ENCODE measurements around the gene C2orf69.
A peak's percentile ranks its signal among the peaks of the same experiment; 100 is the strongest.

Gene C2orf69

DNA sequence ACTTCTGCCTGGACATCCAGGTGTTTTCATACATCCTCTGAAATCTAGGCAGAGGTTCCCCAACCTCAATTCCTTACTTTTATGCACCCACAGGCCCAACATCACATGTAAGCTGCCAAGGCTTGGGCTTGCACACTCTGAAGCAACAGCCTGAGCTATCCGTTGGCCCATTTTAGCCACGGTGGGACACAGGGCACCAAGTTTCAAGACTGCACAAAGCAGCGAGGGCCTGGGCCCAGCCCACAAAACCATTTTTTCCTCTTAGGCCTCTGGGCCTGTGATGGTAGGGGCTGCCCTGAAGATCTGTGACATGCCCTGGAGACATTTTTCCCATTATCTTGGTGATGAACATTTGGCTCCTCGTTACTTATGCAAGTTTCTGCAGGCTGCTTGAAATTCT lies 5.9 kb downstream of the C2orf69 start:
- DNase-seq, result no peak

DNA sequence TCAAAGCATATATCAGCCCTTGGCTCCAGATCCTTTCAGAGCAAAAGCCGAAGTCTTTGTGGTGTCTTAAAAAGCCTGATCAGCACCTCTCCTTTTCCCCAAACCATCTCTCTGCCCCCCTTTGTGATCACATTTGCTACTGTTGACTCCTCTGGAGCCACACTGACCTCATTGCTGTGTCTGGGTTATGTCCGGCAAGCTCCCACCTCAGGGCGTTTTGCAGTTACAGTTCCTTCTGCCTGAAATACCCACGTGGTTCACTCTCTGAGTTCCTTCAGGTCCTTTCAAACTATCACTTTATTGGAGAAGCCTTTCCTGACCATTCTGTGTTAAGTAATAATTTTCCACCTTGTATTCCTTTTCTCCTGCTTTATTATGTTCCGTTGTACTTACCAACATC lies 11.8 kb downstream of the C2orf69 start:
- DNase-seq, result no peak

DNA sequence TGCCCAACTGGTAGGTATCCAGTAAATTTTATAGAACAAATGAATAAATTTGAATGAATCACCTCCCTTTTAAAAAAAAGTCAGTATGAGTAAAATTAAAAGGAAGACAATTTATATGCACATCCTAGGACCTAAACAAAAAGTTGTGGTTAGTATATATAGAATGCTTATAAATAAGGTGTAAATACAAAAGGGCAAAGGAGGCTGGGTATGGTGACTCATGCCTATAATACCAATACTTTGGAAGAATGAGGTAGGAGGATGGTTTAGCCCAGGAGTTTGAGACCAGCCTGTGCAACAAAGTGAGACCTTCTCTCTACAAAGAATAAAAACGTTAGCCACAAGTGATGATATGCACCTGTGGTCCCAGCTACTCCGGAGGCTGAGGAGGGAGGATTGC lies 12.8 kb downstream of the C2orf69 start:
- no peak for DNase-seq

DNA sequence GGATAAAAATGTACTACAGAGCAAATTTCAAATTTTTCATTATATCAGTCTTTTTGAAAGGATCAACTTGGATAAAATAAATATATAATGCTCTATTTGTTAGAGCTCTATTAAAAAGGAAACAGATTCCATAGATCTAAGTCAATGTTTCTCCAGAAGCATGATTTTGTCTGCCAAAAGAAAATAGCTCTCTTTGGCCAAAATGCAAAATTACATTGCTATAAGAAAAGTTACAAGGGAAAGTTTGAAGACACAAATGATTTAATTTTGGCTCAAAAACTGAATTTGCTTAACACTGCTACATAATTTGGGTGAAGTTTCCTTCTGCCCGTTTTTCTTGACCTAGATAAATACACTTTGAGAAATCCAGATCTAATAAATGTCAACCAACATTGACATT lies 15.7 kb downstream of the C2orf69 start:
- DNase-seq, result no peak

DNA sequence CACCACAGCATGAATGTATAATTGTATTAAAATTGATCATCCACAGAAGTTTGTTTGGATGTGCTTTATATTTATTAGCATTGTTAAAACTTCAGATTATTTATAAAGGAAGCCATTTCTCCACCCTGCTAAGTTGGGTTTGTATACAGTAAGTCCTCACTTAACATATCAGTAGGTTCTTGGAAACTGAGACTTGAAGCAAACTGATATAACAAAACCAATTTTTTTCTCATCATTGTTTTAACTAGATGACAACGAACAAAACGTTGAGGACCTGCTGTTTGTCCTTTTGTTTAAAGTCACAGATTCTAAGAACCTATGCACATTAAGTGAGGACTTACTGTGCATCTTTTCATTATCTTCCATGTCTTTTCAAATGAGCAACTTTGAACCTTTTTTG lies 17.1 kb downstream of the C2orf69 start:
- no peak for DNase-seq

DNA sequence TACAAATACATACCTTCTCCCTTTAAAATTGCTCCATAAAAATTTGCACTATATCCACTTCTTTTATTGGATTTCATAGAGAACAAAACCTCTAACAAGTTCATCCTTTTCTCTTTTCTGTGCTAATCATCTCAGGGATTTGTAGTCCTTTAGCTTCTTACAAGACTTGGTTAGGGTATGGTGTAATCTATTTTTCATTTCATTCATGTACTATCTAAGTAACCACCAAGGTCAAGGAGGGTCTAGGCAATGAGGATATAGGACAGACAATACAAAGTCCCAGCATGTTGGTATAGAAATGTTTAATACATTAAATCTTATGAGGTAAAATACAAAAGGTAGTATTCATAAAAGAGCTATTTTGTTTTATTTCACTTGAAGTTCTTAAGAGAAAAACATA lies 17.5 kb downstream of the C2orf69 start:
- DNase-seq, result no peak

DNA sequence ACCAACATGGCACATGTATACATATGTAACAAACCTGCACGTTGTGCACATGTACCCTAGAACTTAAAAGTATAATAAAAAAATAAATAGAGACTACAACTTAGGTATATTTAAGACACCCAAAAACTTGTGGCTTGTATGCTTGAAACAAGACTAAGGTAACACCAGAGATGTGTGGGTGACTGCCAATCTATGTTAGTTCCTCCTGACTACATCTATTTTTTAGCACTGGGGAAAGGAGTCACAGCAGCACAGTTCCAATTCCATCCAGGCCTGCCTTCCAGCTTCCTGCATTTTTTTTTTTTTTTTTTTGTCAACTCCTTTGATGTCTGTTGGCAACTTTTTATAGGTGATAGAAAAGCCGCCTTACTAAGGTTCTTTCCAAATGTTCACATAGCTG lies 18.2 kb downstream of the C2orf69 start:
- no peak for DNase-seq

DNA sequence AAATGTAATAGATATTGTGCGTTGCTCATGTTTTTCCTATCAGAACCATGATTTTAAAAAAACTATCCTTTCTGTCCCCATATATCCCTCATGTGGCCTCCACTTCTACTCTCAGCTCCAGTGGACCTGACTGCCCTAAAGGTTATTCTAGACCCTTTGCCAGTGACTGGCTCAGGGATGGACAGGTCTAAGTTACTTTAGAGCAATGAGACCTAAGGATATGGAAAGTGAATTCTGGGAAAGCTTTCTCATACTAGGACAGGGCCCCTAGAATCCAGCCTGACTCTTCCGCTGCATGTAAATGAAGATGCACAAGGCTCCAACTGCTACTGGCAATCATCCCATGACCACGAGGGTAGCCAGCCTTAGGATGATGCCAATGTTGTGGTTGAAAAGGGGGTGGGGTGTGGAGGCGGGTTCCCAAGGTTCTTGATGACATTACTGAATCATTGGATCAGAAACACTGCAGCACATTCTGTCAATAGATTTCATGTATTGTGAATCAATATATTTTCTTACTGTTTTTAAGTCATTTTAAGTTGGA lies 21.3 kb downstream of the C2orf69 start:
- no peak for DNase-seq

DNA sequence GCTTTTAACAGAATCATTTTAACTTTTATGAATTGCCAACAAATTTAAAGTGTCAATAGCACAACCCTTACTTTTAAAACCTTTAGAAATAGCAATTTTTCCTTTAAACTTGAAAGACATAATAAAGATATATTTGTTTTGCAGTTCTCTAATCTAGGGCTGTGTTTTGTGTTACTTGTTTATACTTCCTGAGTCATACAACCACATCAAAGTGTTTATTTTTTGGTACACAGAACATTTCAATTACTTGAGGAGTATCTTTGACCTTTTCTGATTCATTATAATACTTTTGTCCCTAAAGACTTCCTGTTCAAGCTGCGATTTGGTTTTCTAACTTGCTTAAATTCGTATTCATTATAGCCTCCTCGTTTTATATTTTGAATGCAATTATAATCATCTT lies 22.4 kb downstream of the C2orf69 start:
- DNase-seq, result no peak

DNA sequence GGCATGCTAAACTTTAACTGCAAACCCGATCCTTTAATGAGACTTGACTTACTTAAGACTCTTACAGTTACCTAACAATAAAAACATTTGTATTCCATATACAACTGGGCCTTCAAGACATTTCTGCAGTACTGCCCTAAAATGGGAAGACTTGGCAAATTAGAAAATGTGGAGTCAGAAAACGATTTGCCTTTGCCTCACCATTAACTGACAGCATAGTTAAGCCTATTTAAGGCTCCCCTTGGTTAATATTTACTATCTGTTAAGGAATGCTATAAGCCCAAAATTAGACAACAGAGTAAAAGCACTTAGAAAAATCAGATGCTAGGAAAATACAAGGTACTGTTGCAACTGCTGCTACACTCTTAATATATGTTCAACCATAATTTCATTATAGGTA lies 25.5 kb downstream of the C2orf69 start:
- no peak for DNase-seq

DNA sequence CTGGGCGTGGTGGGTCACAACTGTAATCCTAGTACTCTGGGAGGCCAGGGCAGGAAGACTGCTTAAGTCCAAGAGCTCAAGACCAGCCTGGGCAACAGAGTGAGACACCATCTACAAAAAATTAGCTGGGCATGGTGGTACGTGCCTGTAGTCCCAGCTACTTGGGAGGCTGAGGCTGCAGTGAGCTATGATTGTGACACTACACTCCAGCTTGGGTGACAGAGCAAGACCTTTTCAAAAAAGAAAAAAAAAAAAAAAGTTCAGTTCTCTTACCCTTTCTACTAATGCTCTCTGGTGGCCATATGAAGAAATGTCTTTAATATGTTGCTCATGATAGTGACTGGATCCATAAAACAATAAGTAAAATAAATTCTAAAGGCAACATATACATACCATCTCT lies 29.3 kb downstream of the C2orf69 start:
- peak; percentile 70 for DNase-seq

DNA sequence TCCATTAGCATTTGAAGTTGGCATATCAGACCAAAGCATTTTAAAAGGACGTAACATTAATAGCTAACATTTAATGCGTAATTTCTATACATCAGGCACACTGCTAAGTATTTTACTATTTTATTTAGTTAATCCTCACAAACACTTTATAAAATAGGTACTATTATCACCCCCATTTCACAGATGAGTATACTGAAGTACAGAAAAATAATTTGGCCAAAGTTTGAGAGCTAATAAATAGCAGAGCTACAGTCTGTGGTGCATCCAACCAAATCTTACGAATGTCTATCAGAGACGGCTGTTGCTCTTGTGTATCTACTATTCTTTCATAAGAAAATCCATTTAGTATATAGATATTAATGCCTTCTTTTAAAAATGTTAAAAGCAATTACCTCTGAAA lies 32.3 kb downstream of the C2orf69 start:
- DNase-seq, result no peak

DNA sequence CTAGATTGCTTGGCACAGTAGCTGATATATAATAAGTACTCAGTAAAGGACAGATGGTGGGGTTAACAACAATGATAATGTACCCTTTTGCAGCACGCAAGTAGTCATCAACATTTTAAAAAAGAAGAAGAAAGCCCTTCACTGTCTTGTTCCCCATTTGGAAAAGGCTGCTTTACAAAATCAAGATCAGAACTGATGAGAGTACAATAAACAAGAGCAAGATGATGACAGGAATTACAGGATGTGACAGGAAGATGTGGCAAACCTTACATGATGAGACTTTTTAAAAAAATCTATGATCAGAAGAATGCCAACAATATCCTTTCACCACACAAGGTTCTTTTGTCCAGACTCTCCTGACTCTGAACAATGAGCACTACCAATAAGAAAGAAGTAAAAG lies 35.1 kb downstream of the C2orf69 start:
- DNase-seq, result no peak

DNA sequence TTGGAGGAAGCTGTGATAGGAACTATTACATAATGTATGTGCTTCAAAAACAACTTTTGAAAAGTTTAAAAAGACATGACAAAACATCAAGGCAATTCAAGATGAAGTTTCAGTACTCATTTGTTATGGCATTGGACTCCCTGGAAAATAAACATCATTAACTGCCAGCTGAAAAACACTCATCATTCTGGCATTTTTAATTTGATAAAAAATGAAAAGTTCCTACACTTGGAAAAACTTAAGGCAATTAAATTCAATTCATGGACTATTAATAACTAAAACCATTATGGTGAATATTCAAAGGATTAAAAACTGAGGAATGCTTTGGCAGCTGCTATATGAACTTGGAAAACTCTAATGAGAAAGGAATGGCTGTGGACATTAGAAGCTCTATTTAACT lies 35.7 kb downstream of the C2orf69 start:
- no peak for DNase-seq

DNA sequence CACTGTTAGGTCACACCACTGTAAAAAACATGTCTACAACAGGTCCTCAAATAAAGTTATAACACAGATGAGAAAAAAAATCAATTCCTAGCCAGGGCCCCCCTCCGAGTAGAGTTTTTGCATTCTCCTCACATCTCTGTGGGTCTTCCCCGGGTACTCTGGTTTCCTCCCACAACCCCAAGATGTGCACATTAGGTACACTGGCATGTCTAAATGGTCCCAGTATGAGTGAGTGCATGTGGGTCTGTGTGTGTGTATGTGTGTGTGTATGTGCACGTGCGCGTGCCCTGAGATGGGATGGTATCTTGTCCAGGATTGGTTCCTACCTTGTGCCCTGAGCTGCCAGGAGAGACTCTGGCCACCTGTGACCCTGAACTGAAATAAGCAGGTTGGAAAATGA lies 39.3 kb downstream of the C2orf69 start:
- DNase-seq, result no peak

DNA sequence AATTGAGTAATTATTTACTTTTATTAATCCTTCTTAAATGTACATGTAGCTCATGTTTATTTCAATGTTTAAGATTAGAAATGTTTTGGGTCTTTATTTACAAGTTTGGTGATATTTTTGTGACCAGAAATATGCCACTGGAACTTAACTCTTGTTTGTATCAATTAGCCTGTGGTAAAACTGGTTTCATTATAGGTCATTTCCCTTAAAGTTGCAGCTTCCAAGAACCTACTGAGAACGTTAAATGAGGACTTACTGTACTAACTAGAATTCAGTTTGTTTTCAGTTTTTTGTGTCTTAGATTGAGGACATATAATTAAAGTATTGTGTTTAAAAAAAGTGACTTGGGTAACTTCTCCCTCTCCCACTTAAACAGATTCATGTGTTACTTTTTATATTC lies 39.9 kb downstream of the C2orf69 start:
- DNase-seq, result no peak

DNA sequence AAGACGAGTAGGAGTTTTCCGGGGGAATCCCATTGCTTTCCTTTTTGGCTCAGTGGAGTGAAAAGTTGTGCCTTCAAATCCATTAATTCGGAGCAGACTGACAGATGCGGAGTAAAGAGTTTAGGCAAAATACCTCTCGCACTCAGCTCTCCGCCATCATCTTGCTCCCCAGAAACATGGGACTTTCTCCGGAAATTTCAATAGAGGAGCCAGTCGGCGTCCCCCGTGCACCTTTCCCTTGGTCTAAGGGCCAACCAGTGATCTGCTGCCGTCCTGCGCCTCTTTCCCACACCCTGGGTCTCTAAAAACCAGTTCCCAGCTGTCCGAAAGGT lies 43.9 kb downstream of the C2orf69 start:
- no peak for DNase-seq

DNA sequence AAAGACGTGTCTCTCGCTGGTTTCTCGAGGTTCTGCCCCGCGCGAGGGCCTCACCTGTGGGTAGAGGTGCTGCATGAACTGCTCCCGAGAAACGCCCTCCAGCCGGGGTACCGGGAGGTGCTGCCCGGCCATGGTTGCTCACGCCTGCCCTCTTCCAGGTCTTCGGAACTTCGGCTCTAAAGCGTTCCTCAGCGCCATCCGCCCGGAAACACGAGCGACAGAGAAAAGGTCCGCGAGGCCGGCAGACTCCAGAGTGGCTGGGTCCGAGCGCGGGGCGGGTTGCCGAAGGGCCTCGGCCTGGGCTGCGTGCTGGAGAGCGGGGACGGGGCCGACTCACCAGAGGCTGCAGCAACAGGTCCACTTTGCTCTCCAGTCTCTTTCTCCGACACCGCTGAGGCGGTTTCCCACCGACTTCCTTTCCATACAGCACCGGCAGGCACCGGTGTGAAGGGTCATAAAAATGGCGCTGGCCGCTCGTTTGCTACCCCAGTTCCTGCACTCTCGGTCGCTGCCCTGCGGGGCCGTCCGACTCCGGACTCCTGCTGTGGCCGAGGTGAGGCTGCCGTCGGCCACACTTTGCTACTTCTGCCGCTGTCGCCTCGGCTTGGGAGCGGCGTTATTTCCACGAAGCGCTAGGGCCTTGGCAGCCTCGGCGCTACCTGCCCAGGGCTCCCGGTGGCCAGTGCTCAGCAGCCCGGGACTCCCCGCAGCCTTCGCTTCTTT lies 44.4 kb downstream of the C2orf69 start, which contains the start of the genes MAIP1 and TYW5:
TSS of gene MAIP1 (plus strand) at position 244 of the 723 bp plus-strand sequence. CDS start at position 461, 217 bp downstream.
TSS of gene TYW5 (minus strand) at position 153 of the 723 bp plus-strand sequence. CDS start at position 132, 21 bp downstream.
- DNase-seq, result peak; percentile 72

DNA sequence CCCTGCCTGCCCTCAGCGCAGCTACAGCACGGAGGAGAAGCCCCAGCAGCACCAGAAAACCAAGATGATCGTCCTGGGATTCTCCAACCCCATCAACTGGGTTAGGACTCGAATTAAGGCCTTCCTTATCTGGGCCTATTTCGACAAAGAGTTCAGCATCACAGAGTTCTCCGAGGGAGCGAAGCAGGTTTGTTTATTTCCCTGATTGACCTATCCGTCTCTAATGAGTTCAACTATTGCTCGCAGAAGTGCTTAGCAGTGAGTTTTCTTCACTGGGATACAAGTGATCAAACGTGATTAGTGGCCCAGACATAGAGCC lies 44.9 kb downstream of the C2orf69 start:
- no peak for DNase-seq

DNA sequence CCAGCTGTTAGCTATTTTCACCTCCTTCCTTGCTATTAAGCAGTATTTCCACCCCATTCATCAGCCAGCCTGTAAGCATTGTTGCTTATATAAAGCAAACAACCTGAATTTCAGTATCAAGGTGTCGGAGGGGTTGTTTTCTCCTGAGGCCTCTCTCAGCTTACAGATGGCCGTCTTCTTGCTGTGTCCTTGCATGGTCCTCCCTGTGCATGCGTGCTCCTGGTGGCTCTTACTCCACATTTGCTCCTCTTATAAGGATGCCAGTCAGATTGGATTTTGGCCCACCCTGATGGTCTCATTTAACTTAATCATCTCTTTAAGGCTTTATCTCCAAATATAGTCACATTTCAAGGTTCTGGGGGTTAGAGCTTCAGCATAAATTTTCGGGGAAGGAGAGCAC lies 46.9 kb downstream of the C2orf69 start:
- DNase-seq, result no peak

DNA sequence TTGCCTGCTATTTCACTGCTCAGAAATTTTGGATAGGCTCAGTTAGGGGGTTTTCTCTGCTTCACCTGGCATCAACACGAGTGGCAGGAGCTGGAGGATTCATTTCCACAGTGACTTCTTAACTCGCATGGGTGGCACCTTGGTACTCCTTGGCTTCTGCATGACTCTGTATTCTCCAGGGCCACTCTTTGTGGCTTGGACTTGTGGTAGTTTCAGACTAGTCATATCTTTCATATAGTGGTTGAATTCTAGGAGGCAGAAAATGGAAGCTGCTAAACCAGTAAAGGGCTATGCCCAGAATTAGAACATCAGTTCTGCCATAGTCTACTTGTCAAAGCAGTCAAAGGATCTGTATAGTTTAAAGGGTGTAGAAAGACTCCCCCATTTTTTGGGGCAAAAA lies 51.1 kb downstream of the C2orf69 start:
- DNase-seq, result no peak

DNA sequence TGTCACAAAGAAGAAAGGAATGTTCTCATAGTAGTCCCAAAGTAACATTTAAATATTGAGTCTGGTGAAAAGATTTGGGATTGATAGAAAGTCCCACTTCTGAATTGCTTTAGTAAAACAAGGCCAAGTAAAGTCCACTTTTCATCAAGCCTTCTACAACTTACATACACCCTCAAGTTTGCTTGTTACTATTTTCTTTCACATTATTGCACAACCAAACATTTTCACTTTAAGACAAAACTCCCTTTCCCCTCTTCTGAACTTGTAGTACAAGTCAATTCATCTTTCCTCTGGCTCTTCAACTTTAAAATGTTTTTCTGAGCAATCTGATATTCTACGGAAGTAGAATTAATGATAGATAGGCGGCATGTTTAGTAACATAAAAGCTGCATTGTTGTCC lies 55.3 kb downstream of the C2orf69 start:
- no peak for DNase-seq

DNA sequence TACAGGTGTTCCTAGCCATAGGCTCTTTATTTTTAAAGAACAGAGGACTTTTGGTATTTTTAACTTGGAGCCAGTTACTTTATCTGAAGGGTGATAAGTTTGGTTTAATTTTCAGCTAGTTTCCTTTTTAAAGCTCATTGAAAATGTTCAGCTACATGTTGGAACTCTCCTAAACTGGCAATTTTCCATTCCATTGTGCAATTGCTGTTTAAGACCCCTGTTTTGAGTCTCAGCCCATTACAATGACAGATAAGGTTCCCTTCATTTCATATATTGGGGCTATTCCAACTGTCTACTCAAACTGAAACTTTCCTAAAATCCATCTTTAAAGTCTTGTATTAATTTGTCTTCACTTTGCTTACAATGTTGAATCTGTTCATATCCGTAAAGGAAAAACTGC lies 55.9 kb downstream of the C2orf69 start:
- no peak for DNase-seq

DNA sequence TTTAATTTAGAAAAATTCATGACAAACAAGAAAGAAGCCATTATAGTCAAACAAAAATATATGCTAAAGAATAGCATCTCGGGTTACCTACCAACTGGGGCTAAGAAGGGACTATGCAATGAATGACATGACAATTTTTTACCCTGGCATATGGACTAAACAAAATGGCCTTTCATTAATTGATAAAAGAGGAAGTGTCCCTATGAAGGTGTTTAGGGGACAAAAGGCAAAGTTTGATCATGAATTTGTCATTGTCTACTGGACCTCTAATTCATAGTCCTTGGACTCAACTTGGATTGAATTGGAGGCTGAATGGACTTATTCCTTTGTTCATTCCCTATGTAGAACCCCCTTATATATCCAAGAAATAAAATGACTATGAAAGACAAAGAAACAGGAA lies 57.0 kb downstream of the C2orf69 start:
- no peak for DNase-seq

DNA sequence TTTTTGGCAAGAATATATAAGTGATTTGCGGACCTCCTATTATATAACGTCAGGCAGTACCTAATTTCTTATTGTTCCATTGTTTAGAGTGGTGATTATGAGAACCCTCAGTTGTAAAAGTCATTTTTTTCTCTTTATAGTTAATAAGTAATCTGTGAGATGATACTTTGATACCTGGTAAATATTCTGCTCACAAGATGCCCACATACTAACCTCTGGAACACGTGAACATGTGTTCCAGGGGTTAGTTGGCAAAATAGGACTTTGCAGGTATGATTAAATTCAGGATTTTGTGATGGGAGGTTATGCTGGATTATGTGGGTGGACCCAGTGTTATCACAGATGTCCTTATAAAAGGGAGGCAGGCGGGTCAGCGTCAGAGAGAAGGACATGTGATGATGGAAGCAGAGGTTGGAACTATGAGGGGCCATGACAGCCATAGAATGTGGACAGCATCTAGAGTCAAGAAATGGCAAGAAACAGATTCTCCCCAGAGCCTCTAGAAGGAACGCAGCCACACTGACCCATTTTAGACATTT lies 61.1 kb downstream of the C2orf69 start:
- DNase-seq, result no peak

All from GF-D8 (cell line).